GM12878 (cell line): ENCODE results near the gene LYL1. TPM values are rescaled to one million over a fixed set of nuclear protein-coding genes. Genes with fewer than 3 reads are reported as not detected.

Experiments
- BCL11A ChIP-seq: IDR thresholded peaks from 2 replicates; pipeline ENCODE4 v1.6.1; 2011; ENCODE audit warnings: low read depth, low read length
- BCL3 ChIP-seq: IDR thresholded peaks from 2 replicates; pipeline ENCODE4 v1.6.1; 2011; ENCODE audit warnings: borderline replicate concordance, low read depth, mild to moderate bottlenecking, moderate library complexity, low read length; ENCODE audit not compliant: insufficient read depth, poor library complexity, severe bottlenecking
- BRCA1 ChIP-seq: IDR thresholded peaks from 2 replicates; pipeline ENCODE4 v1.6.1; 2011; ENCODE audit warnings: low read depth, low read length, improper control_type of control experiment
- CBX5 ChIP-seq: sonication (generic); IDR thresholded peaks from 2 replicates; pipeline ENCODE4 v1.6.1; 2016; ENCODE audit warnings: low read depth, moderate library complexity, mild to moderate bottlenecking, inconsistent platforms
- CHD4 ChIP-seq: fragments of 200-600 bp; sonication (generic); IDR thresholded peaks from 2 replicates; pipeline ENCODE4 v1.6.1; 2016; ENCODE audit warnings: mild to moderate bottlenecking
- CTCF ChIP-seq, 3 experiments: IDR thresholded peaks in 2 of 3; conservative IDR thresholded peaks in 1 of 3; 2 replicates each; pipeline ENCODE4 v1.5.1; 2011; ENCODE audit warnings: low read depth in 3 of 3, low read length in 3 of 3, mild to moderate bottlenecking in 3 of 3, control low read depth in 2 of 3, moderate library complexity in 2 of 3, inconsistent platforms in 1 of 3, mixed read lengths in 1 of 3; ENCODE audit not compliant: control insufficient read depth in 2 of 3, insufficient read depth in 1 of 3; ENCODE audit errors: extremely low read depth in 1 of 3
- EED ChIP-seq: sonication (generic); IDR thresholded peaks from 2 replicates; pipeline ENCODE4 v1.6.1; 2016; ENCODE audit warnings: antibody characterized with exemption, low read depth
- EP300 ChIP-seq, 2 experiments: fragments of 150-350 bp in 1 of 2; IDR thresholded peaks; 2 replicates each; pipeline ENCODE4 v1.6.1; 2011 to 2012; ENCODE audit warnings: low read depth in 2 of 2, low read length in 2 of 2, borderline replicate concordance in 1 of 2, improper control_type of control experiment in 1 of 2, inconsistent platforms in 1 of 2; ENCODE audit not compliant: control insufficient read depth in 1 of 2
- ESRRA ChIP-seq: IDR thresholded peaks from 2 replicates; pipeline ENCODE4 v1.6.1; 2012; ENCODE audit warnings: mild to moderate bottlenecking, low read length, improper control_type of control experiment
- FOXK2 ChIP-seq: fragments of 450-650 bp; IDR thresholded peaks from 2 replicates; pipeline ENCODE4 v1.6.1; 2017; ENCODE audit warnings: mild to moderate bottlenecking, moderate library complexity
- HDGF ChIP-seq: fragments of 450-650 bp; IDR thresholded peaks from 2 replicates; pipeline ENCODE4 v1.6.1; 2016; ENCODE audit warnings: antibody characterized with exemption
- HSF1 ChIP-seq: fragments of 150-350 bp; IDR thresholded peaks from 2 replicates; pipeline ENCODE4 v1.6.1; 2014; ENCODE audit warnings: mild to moderate bottlenecking, low read depth, low read length
- JUND ChIP-seq: IDR thresholded peaks from 2 replicates; pipeline ENCODE4 v1.6.1; 2012; ENCODE audit warnings: low read depth, mild to moderate bottlenecking, low read length, improper control_type of control experiment, moderate library complexity
- LARP7 ChIP-seq: fragments of 450-650 bp; IDR thresholded peaks from 2 replicates; pipeline ENCODE4 v1.6.1; 2017; ENCODE audit warnings: mild to moderate bottlenecking
- MEF2A ChIP-seq: IDR thresholded peaks from 2 replicates; pipeline ENCODE4 v1.6.1; 2011; ENCODE audit warnings: low read depth, mild to moderate bottlenecking, low read length, moderate library complexity; ENCODE audit not compliant: insufficient read depth
- MTA2 ChIP-seq: fragments of 450-650 bp; IDR thresholded peaks from 2 replicates; pipeline ENCODE4 v1.6.1; 2016; ENCODE audit warnings: low read depth, mild to moderate bottlenecking, moderate library complexity
- NFIC ChIP-seq: IDR thresholded peaks from 2 replicates; pipeline ENCODE4 v1.6.1; 2012; ENCODE audit warnings: low read depth, mild to moderate bottlenecking, inconsistent platforms, low read length, moderate library complexity
- RAD51 ChIP-seq: fragments of 450-650 bp; IDR thresholded peaks from 2 replicates; pipeline ENCODE4 v1.6.1; 2016; ENCODE audit warnings: moderate library complexity, mild to moderate bottlenecking, inconsistent platforms
- RBBP5 ChIP-seq: fragments of 200-600 bp; sonication (generic); conservative IDR thresholded peaks from 2 replicates; pipeline ENCODE4 v1.6.1; 2016
- RCOR1 ChIP-seq: conservative IDR thresholded peaks from 2 replicates; pipeline ENCODE4 v1.6.1; 2012; ENCODE audit warnings: low read depth, low read length, improper control_type of control experiment
- RUNX3 ChIP-seq: IDR thresholded peaks from 2 replicates; pipeline ENCODE4 v1.6.1; 2012; ENCODE audit warnings: low read length, inconsistent platforms
- SMAD5 ChIP-seq: IDR thresholded peaks from 2 replicates; pipeline ENCODE4 v1.6.1; 2016; ENCODE audit warnings: antibody characterized with exemption, low read depth
- SUPT20H ChIP-seq: IDR thresholded peaks from 2 replicates; pipeline ENCODE4 v1.6.1; 2011; ENCODE audit warnings: low read depth, mild to moderate bottlenecking, low read length, moderate library complexity, borderline replicate concordance; ENCODE audit not compliant: control insufficient read depth
- SUZ12 ChIP-seq: fragments of 200-600 bp; sonication (generic); IDR thresholded peaks from one replicate; pipeline ENCODE4 v1.6.1; 2018; ENCODE audit warnings: antibody characterized with exemption, mild to moderate bottlenecking; ENCODE audit not compliant: unreplicated experiment
- TCF12 ChIP-seq: IDR thresholded peaks from 2 replicates; pipeline ENCODE4 v1.6.1; 2011; ENCODE audit warnings: low read depth, mild to moderate bottlenecking, low read length
- ZNF207 ChIP-seq: fragments of 450-650 bp; IDR thresholded peaks from 2 replicates; pipeline ENCODE4 v1.6.1; 2014; ENCODE audit warnings: antibody characterized with exemption, mild to moderate bottlenecking, borderline replicate concordance
- ZNF274 ChIP-seq: IDR thresholded peaks from one replicate; pipeline ENCODE4 v1.8.0; 2011; ENCODE audit not compliant: insufficient read length, insufficient read depth
- polyA plus RNA-seq, 11 experiments: library from polyadenylated mRNA; depleted of rRNA in 4 of 11; unstranded in 6 of 11; stranded (reverse) in 5 of 11; fragments of >200 nt; fragmentation: Nextera tagmentation in 4 of 11; fragmentation: Illumina TruSeq in 1 of 11; extraction: Ambion mirVana in 4 of 11; extraction: Trizol in 1 of 11; gene quantifications; 1 replicate in 1 of 11; 2 replicates in 10 of 11; pipeline versions ENCODE4 v1.2.1 to v1.2.3, GENCODE V29; 2011 to 2016; ENCODE audit warnings: inconsistent platforms in 2 of 11, missing spikeins in 2 of 11, low read depth in 1 of 11
- total RNA-seq, 4 experiments: library from RNA; depleted of rRNA in 3 of 4; stranded (reverse); fragments of >200 nt in 3 of 4; fragmentation: Illumina TruSeq in 1 of 4; extraction: Trizol in 1 of 4; gene quantifications; 2 replicates each; pipeline versions ENCODE4 v1.2.1 to v1.2.3, GENCODE V29; 2013 to 2021

Gene LYL1
- total and polyA plus RNA-seq, 10 of the 15 experiments (the other 5 are each of a cell fraction or from before 2014, with no cell fraction given): 0.10 to 34.8 (median 4.4) TPM

- peak; percentile 71 to 87; a peak in 3 of 4 replicates for TF ChIP-seq EP300 (IDR thresholded peaks at IDR 0.05; ENCODE audit: borderline replicate concordance in 1 of 2, control insufficient read depth in 1 of 2, low read depth in 2 of 2, low read length in 2 of 2)
- peak; percentile 89 for TF ChIP-seq TCF12
- TF ChIP-seq FOXK2: peak; percentile 63; the same call in 1 of the 2 replicates
- TF ChIP-seq SMAD5: no peak
- TF ChIP-seq NFIC: peak; percentile 97; the same call in 1 of the 2 replicates
- TF ChIP-seq RAD51: peak; percentile 73; the same call in 1 of the 2 replicates
- peak; percentile 94 for TF ChIP-seq BCL3
- peak; percentile 97 for TF ChIP-seq HDGF
- no peak for TF ChIP-seq HSF1
- TF ChIP-seq SUZ12: no peak
- no peak for TF ChIP-seq RBBP5
- peak; percentile 79 for TF ChIP-seq MEF2A
- peak; percentile 99 for TF ChIP-seq EED
- peak; percentile 99 for TF ChIP-seq BCL11A
- TF ChIP-seq ZNF207: peak; percentile 69; the same call in 1 of the 2 replicates
- no peak for TF ChIP-seq ZNF274
- TF ChIP-seq MTA2: peak; percentile 95
- peak; percentile 95 for TF ChIP-seq JUND
- no peak for TF ChIP-seq CHD4
- no peak for TF ChIP-seq ESRRA
- peak; percentile 37; the same call in 1 of the 2 replicates for TF ChIP-seq LARP7
- no peak for TF ChIP-seq BRCA1
- TF ChIP-seq CBX5: no peak; the same call in 1 of the 2 replicates
- TF ChIP-seq RUNX3: peak; percentile 100
- no peak for TF ChIP-seq SUPT20H
- TF ChIP-seq CTCF (IDR thresholded peaks at IDR 0.05 in 2 of 3, conservative IDR thresholded peaks at IDR 0.05 in 1 of 3; ENCODE audit: control insufficient read depth in 2 of 3, extremely low read depth in 1 of 3, insufficient read depth in 1 of 3, low read depth in 3 of 3, low read length in 3 of 3): no peak
- TF ChIP-seq RCOR1: peak; percentile 91
These were observed 2.5 kb downstream of the LYL1 start (continued) for GRCh38 chr19:13100031-13100588.
